Endothelial cell of umbilical vein (primary cell): ENCODE results near the gene SYNGR4. TPM values are rescaled to one million over a fixed set of nuclear protein-coding genes. Genes with fewer than 3 reads are reported as not detected.

Experiments
- BruUV-seq: library from RNA; stranded (reverse); fragments of 400-500 nt; replicated peaks from 2 replicates; lab custom pipeline; 2021; lab: Mats Ljungman, UMichigan
- CTCF ChIA-PET: fragments of 300-600, 350-600 bp; sonication (Branson Sonifier 250); formaldehyde crosslinking; loops from one replicate; lab custom pipeline; 2021; ENCODE audit warnings: antibody characterized with exemption, inconsistent platforms; lab: Charles Lee
- POLR2A ChIA-PET: fragments of 300-600, 350-600 bp; sonication (Branson Sonifier 250); formaldehyde crosslinking; loops from one replicate; lab custom pipeline; 2021; ENCODE audit warnings: antibody characterized with exemption, inconsistent platforms; lab: Charles Lee
- DNase-seq: peaks from one replicate; pipeline ENCODE4 v3.0.0-alpha.2; 2011; ENCODE audit warnings: low read depth, low spot score
- FAIRE-seq: peaks from 2 replicates; lab custom pipeline; 2011; peaks lifted over from hg19 to GRCh38; lab: Jason Lieb, UNC
- H2AFZ ChIP-seq: 2 replicates; pipeline ENCODE4 v1.6.0; 2012; ENCODE audit warnings: low read depth, low read length, control low read depth, inconsistent platforms
- H3K27ac ChIP-seq: 2 replicates; pipeline ENCODE4 v1.5.1; 2011; ENCODE audit warnings: low read depth, mild to moderate bottlenecking, control low read depth, low read length, moderate library complexity; ENCODE audit not compliant: insufficient read depth
- H3K27me3 ChIP-seq, 2 experiments: 2 replicates each; pipeline versions ENCODE4 v1.6.0 to v1.6.1; 2011; ENCODE audit warnings: low read length in 2 of 2, mixed read lengths in 1 of 2; ENCODE audit not compliant: control insufficient read depth in 2 of 2, insufficient read depth in 2 of 2
- H3K36me3 ChIP-seq, 2 experiments: 2 replicates in 1 of 2; 3 replicates in 1 of 2; pipeline ENCODE4 v1.5.1; 2011; ENCODE audit warnings: low read length in 2 of 2, mild to moderate bottlenecking in 1 of 2, moderate library complexity in 1 of 2; ENCODE audit not compliant: control insufficient read depth in 2 of 2, insufficient read depth in 2 of 2; ENCODE audit errors: extremely low read depth in 1 of 2
- H3K4me1 ChIP-seq: 3 replicates; pipeline ENCODE4 v1.5.1; 2011; ENCODE audit warnings: mild to moderate bottlenecking, low read length; ENCODE audit not compliant: control insufficient read depth, insufficient read depth; ENCODE audit errors: extremely low read depth
- H3K4me2 ChIP-seq: 2 replicates; pipeline ENCODE4 v1.6.1; 2011; ENCODE audit warnings: low read length, control low read depth, mixed read lengths; ENCODE audit not compliant: insufficient read depth
- H3K4me3 ChIP-seq, 3 experiments: fragments of 200-600 bp in 1 of 3; sonication (generic), shearing (Covaris generic) in 1 of 3; replicated peaks in 1 of 3; 2 replicates each; pipeline ENCODE4 v1.5.1; 2011 to 2016; ENCODE audit warnings: control low read depth in 3 of 3, low read length in 3 of 3, mild to moderate bottlenecking in 2 of 3, inconsistent platforms in 1 of 3, low read depth in 1 of 3, moderate library complexity in 1 of 3; ENCODE audit not compliant: insufficient read depth in 1 of 3
- H3K79me2 ChIP-seq: 2 replicates; pipeline ENCODE4 v1.6.0; 2012; ENCODE audit warnings: low read length, inconsistent platforms; ENCODE audit not compliant: control insufficient read depth, insufficient read depth
- H3K9ac ChIP-seq: replicated peaks from 2 replicates; pipeline ENCODE3; 2011; ENCODE audit warnings: low read length, control low read depth; ENCODE audit not compliant: insufficient read depth; ENCODE audit errors: extremely low read depth
- H3K9me1 ChIP-seq: replicated peaks from 3 replicates; pipeline ENCODE4 v1.6.0; 2011; ENCODE audit warnings: mild to moderate bottlenecking, low read length; ENCODE audit not compliant: control insufficient read depth, insufficient read depth; ENCODE audit errors: extremely low read depth
- H3K9me3 ChIP-seq: replicated peaks from 2 replicates; pipeline ENCODE4 v1.5.1; 2012; ENCODE audit warnings: low read length, inconsistent platforms; ENCODE audit not compliant: control insufficient read depth, insufficient read depth
- H4K20me1 ChIP-seq: replicated peaks from 2 replicates; pipeline ENCODE3; 2011; ENCODE audit warnings: mild to moderate bottlenecking, low read length; ENCODE audit not compliant: control insufficient read depth, insufficient read depth; ENCODE audit errors: extremely low read depth
- EZH2 ChIP-seq: IDR thresholded peaks from 2 replicates; pipeline ENCODE4 v1.6.1; 2012; ENCODE audit warnings: borderline replicate concordance, low read depth, mild to moderate bottlenecking, moderate library complexity, low read length, inconsistent platforms; ENCODE audit not compliant: severe bottlenecking
- FOS ChIP-seq: IDR thresholded peaks from 2 replicates; pipeline ENCODE4 v1.6.1; 2011; ENCODE audit warnings: mild to moderate bottlenecking, low read length, moderate library complexity, borderline replicate concordance; ENCODE audit not compliant: insufficient read depth
- GATA2 ChIP-seq: IDR thresholded peaks from 2 replicates; pipeline ENCODE4 v1.7.0; 2011; ENCODE audit warnings: low read depth, mild to moderate bottlenecking, moderate library complexity, mixed read lengths, low read length; ENCODE audit not compliant: insufficient read length, insufficient read depth
- JUN ChIP-seq: IDR thresholded peaks from 2 replicates; pipeline ENCODE4 v1.6.1; 2011; ENCODE audit warnings: borderline replicate concordance, low read depth; ENCODE audit not compliant: insufficient read length, insufficient read depth
- MYC ChIP-seq: IDR thresholded peaks from one replicate; pipeline ENCODE4 v1.6.1; 2011; ENCODE audit warnings: mild to moderate bottlenecking, low read depth, low read length
- POLR2A ChIP-seq: IDR thresholded peaks from 2 replicates; pipeline ENCODE4 v1.6.1; 2012; ENCODE audit warnings: low read depth, mild to moderate bottlenecking, control low read depth, low read length
- POLR2AphosphoS5 ChIP-seq: IDR thresholded peaks from 2 replicates; pipeline ENCODE4 v1.6.1; 2012; ENCODE audit warnings: low read depth, mild to moderate bottlenecking, control low read depth, low read length, moderate library complexity; ENCODE audit not compliant: insufficient read depth
- dilution Hi-C: fragments of 300-500 bp; cut with MboI; formaldehyde crosslinking; loops from one replicate; pipeline ENCODE4 v1.15.0; 2019; ENCODE audit warnings: low sequenced_read_pairs; ENCODE audit not compliant: extremely low pct_ligation_motif_present
- intact Hi-C: fragments of 100-400 bp; cut with micrococcal nuclease; formaldehyde crosslinking; loops from one replicate; pipeline ENCODE4 v1.10.0; 2022
- polyA plus RNA-seq, 4 experiments: library from polyadenylated mRNA; depleted of rRNA in 3 of 4; stranded (reverse) in 3 of 4; unstranded in 1 of 4; fragments of >200 nt; gene quantifications; 2 replicates each; pipeline versions ENCODE4 v1.2.1 to v1.2.3, GENCODE V29; 2011 to 2012; ENCODE audit warnings: missing spikeins in 1 of 4
- total RNA-seq: library from RNA; stranded (reverse); gene quantifications from 2 replicates; pipeline ENCODE4 v1.2.3, GENCODE V29; 2021
- TF ChIP-seq, protein P1 (sequence below): IDR thresholded peaks from 2 replicates; pipeline ENCODE4 v1.6.1; 2011; ENCODE audit not compliant: insufficient read depth, insufficient read length
- TF ChIP-seq, protein P2 (sequence below), 2 donors: IDR thresholded peaks; 1 replicate in 1 of 2; 2 replicates in 1 of 2; pipeline ENCODE4 v1.5.1; 2011; ENCODE audit warnings: low read length in 2 of 2, mild to moderate bottlenecking in 2 of 2, moderate library complexity in 2 of 2, control low read depth in 1 of 2, inconsistent platforms in 1 of 2, low read depth in 1 of 2; ENCODE audit not compliant: insufficient read depth in 1 of 2; ENCODE audit errors: extremely low read depth in 1 of 2

The SYNGR4 gene
- total and polyA plus RNA-seq, 2 donors (not counting 3 experiments of a cell fraction or from before 2014, with no cell fraction given): not detected

DNA sequence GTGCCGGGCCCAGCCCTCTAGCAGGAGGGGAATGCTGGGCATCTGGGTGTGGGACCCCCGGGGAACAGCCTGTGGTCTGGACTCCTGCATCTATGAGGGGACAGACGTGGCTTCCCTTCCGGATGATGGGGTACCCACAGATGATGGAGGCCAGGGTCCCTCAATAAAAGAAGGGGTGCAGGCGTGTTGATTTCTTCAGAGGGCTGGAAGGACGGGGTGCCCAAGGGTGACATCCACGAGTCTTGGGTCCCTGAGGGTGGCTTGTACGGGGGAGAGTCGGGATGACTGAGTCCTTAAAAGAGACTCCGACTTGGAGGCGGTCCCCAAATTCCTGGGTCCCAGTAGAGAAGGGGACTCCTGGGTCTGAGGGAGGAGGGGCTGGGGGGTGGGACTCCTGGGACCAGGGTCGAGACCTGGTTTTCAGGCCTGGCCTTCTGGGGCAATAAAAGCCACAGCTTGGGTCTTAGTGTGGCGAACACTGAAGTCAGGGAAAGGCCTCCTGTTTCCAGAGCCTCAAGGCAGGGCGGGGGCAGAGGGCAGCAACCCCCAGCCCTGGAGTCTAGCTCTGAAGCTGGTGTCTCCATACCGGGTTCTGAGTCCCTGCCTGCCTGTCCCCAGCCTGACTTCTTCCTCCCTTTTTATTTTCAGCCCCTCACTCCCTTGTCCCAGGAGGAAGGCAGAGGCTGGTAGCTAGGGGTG lies 28.8 kb downstream of the SYNGR4 start:
- H3K9me3 ChIP-seq: no peaks in the 10 kb centered on the region
- FAIRE-seq: no peak
- H3K9ac ChIP-seq: no peak overlapping the region
- H3K79me2 ChIP-seq: peaks cover 20% of the 10 kb centered on the region
- CTCF ChIA-PET: interaction anchor here (0.6 to 2.2 kb wide), 4 partner anchors 52 to 196 kb away, joined by 3 to 9 read pairs (median 8); no protein-coding TSS in a partner anchor
- H3K4me2 ChIP-seq: no peak overlapping the region
- peaks cover 5 to 7% of the 10 kb centered on the region in 2 experiments for H3K36me3 ChIP-seq
- H3K4me3 ChIP-seq: no peak overlapping the region
- dilution Hi-C loops (no loop called here), intact Hi-C loops (no loop called here)
- no peak overlapping the region for H3K27ac ChIP-seq
- POLR2A ChIA-PET: no interaction called here
- H3K9me1 ChIP-seq: no peaks in the 10 kb centered on the region
- no peaks in the 10 kb centered on the region for H4K20me1 ChIP-seq
- H3K27me3 ChIP-seq: peaks cover 21 to 33% of the 10 kb centered on the region in 2 experiments
- no peak overlapping the region for H2AFZ ChIP-seq
- H3K4me1 ChIP-seq: peaks cover 10% of the 10 kb centered on the region
- TF ChIP-seq JUN (no peak), MYC (no peak), POLR2AphosphoS5 (no peak), GATA2 (no peak), FOS (no peak), EZH2 (no peak), POLR2A (no peak)
- TF ChIP-seq, protein P1, sequence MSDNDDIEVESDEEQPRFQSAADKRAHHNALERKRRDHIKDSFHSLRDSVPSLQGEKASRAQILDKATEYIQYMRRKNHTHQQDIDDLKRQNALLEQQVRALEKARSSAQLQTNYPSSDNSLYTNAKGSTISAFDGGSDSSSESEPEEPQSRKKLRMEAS: no peak
- TF ChIP-seq, protein P2, sequence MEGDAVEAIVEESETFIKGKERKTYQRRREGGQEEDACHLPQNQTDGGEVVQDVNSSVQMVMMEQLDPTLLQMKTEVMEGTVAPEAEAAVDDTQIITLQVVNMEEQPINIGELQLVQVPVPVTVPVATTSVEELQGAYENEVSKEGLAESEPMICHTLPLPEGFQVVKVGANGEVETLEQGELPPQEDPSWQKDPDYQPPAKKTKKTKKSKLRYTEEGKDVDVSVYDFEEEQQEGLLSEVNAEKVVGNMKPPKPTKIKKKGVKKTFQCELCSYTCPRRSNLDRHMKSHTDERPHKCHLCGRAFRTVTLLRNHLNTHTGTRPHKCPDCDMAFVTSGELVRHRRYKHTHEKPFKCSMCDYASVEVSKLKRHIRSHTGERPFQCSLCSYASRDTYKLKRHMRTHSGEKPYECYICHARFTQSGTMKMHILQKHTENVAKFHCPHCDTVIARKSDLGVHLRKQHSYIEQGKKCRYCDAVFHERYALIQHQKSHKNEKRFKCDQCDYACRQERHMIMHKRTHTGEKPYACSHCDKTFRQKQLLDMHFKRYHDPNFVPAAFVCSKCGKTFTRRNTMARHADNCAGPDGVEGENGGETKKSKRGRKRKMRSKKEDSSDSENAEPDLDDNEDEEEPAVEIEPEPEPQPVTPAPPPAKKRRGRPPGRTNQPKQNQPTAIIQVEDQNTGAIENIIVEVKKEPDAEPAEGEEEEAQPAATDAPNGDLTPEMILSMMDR (IDR thresholded peaks at IDR 0.05; ENCODE audit: extremely low read depth in 1 of 2, insufficient read depth in 1 of 2, low read depth in 1 of 2, low read length in 2 of 2): no peak
- no TSS peak for BruUV-seq
- DNase-seq: no peak
